HG03045 (cell line): ENCODE measurements around the gene CACNA1B.
"Not testable (repeated sequence)": the region's sequence is repeated elsewhere in the genome, so short reads cannot be mapped to it uniquely, and the experiment has no call there.

ENCODE experiments used
- ATAC-seq: cut with Tn5 transposase; IDR thresholded peaks from one replicate; pipeline ENCODE4 v1.9.1; 2021; ENCODE audit warnings: mild to moderate bottlenecking, moderate library complexity; ENCODE audit not compliant: unreplicated experiment

The CACNA1B gene

DNA sequence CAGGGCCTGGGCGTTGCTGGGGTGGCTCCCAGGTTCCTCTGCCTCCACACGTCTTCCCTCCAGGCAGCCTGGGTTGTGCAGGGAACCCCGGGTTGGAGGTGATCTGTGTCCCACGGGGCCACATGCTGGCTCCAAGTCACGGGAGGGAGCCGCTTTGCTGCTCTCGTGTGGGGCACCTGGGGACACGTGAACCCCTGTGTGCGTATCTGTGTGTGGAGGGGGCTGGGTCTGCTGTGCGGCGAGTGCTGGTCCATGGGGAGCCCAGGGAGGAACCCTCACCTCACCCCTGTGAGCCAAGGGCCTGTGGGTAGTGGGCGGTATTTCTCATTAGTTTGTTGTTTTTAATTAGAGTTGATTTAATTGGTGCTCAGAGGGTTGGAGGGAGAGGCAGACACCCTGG is 7.5 kb downstream of the CACNA1B start:
- ATAC-seq = not testable (repeated sequence)

DNA sequence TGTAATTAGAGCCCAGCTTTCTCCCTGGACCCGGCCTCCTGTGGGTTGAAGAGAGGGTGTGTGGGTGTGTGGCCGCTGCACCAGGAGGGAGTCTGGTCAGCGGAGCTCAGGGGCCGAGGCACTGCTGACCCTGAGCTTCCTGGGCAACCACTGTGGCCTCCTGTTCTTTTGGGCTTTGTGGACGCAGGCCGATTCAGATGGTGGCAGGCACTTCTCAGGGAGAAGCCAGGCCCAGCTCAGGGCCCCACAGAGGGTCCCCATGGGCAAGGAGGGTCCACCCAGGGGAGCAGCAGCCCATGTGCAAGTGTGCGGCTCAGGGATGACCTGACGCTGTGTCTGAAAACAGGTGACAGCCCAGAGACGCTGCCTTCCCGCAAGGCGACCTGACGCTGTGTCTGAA is 11.0 kb downstream of the CACNA1B start:
- ATAC-seq = not testable (repeated sequence)

- ATAC-seq = not testable (repeated sequence)
Observed at GRCh38 chr9:137889966-137890365, 12.4 kb downstream of the CACNA1B start.

- not testable (repeated sequence) for ATAC-seq
Observed at GRCh38 chr9:137890768-137891587, 13.4 kb downstream of the CACNA1B start.

- ATAC-seq = no peak
Observed at GRCh38 chr9:137891588-137892423, 14.2 kb downstream of the CACNA1B start.

- ATAC-seq = no peak
Observed at GRCh38 chr9:137892424-137893191, 15.0 kb downstream of the CACNA1B start.

GRCh38 chr9:137893670-137894069 is 16.1 kb downstream of the CACNA1B start:
- no peak for ATAC-seq

GRCh38 chr9:137899551-137900360 is 22.2 kb downstream of the CACNA1B start:
- no peak for ATAC-seq

DNA sequence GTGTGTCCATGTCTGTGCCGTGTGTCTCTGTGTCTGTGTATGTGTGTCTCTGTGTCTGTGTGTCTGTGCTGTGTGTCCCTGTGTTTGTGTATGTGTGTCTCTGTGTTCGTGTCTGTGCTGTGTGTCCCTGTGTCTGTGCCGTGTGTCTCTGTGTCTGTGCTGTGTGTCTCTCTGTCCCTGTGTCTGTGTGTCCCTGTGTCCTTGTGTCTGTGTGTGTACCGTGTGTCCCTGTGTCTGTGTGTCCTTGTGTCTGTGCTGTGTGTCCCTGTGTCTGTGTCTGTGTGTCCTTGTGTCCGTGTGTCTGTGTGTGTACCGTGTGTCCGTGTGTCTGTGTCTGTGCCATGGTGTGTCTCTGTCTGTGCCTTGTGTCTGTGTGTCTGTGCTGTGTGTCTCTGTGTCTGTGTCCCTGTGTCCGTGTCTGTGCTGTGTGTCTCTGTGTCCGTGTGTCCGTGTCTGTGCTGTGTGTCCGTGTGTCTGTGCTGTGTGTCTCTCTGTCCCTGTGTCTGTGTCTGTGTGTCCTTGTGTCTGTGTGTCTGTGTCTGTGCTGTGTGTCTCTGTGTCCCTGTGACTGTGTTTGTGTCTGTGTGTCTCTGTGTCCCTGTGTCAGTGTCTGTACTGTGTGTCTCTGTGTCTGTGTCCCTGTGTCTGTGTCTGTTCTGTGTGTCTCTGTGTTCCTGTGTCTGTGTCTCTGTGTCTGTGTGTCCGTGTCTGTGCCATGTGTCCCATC is 23.2 kb downstream of the CACNA1B start:
- no peak for ATAC-seq

- no peak for ATAC-seq
Observed at GRCh38 chr9:137902646-137903045, 25.1 kb downstream of the CACNA1B start.

- ATAC-seq = no peak
Observed at GRCh38 chr9:137905740-137906139, 28.2 kb downstream of the CACNA1B start.

DNA sequence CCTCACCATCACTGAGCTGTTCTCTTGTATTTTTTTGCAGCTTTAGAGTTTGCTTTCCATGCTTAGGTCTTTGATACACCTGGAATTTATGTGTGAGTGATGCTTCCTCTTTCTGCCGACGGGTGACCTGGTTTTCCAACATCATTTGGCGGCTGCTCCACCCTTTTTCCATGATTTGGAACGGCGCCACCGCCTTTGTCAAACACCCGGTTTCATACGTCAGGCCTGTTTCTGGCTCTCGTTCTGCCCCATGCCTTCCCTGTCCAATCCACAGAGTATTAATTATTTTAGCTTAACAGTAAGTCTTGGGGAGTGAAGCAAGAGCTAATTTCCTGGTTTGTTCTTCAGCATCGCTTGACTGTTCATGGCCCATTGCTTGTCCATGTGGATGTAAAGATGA is 30.2 kb downstream of the CACNA1B start:
- ATAC-seq = no peak

- ATAC-seq = no peak
Observed at GRCh38 chr9:137912671-137913070, 35.1 kb downstream of the CACNA1B start.

DNA sequence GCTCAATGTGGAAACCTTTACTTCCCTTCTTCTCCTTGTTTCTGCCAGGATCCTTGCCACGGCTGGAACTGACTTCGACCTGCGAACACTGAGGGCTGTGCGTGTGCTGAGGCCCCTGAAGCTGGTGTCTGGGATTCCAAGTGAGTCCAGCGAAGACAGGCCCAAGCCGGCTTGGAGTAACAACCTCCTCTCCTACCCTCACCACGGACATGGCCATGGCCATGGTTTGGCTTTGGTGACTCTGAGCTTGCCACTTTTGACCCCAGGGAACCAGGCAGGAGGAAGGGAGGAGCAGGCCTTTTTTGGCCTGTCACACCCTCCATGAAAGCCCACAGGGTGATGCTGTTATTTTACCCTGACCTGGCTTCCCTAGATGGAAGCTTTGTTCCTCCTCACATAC is 35.5 kb downstream of the CACNA1B start:
- ATAC-seq = no peak

DNA sequence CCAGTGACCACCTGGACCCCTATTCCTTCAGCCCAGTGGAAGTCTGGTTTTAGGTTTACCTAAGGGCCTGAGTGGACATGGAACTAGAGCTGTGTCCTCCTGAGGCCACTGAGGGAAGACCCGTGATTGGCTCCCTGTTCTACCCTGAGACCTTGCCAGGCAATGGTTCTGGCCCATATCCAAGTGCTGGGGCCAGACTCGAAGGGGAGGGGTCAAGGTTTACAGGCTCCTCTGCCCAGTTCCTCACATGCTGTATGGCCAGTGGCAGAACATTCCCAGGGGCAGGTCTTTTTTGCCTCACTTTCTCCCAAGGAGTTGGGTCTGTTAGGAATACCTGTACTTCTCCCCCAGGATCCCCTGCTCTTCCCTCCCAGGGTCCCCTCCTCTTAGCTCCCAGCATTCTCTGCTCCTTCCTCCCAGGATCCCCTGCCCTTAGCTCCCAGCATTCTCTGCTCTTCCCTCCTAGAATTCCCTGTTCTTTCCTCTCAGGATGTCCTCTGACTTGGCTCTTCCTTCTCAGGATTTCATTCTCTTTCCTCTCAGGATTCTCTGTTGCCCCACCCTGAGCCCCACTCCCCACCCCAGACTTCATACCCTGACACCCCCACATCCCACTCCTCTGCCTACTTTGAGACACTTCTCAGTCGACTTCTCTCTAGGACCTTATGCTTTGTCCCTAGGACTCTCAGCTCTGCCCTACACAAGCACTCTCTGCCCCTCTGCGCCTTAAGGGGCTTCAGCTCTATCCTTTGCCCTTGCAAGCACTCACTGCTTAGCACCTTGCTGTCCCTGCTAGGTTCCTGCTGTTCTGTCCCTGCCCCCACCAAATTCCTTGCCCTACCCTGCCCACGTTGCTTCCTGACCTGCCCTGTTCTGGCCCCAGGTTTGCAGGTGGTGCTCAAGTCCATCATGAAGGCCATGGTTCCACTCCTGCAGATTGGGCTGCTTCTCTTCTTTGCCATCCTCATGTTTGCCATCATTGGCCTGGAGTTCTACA is 36.5 kb downstream of the CACNA1B start:
- ATAC-seq = no peak

DNA sequence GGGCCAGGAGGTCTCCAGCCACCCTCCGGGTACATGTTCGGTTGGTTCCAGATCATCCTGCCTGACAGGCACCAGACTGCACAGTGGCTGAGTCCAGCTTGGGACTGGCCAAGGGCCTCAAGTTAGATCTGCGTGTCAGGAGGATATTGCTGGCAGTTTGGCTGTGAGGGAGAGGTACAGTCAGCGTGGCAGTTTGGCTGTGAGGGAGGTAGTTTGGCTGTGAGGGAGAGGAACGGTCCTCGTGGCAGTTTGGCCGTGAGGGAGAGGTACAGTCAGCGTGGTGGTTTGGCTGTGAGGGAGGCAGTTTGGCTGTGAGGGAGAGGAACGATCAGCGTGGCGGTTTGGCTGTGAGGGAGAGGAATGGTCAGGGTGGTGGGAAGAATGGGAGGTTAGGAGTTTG is 39.0 kb downstream of the CACNA1B start:
- ATAC-seq = no peak

- ATAC-seq = no peak
Observed at GRCh38 chr9:137917116-137917515, 39.5 kb downstream of the CACNA1B start.

DNA sequence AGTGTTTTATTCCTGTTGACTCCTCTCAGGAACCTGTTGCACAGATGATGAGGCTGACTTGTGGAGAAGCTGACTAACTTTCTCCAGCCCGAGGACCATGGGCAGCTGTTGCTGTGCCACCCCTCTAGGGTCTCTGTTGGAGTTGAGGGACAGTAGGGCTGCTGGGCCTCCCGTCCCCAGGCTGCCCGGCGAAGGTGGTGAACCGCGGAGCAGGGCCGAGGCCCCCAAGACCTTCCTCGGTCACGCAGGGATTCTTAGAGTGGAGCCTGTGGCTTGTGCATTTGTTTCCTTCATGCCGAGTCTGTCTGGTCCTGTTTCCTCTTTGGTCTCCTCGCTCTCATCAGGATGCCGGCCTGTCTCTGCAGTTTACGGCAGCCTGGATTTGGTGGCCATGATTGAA is 40.2 kb downstream of the CACNA1B start:
- no peak for ATAC-seq
